ENCODE measurements around the gene UNC5A.
A peak's percentile ranks its signal among the peaks of the same experiment; 100 is the strongest.

The UNC5A gene

DNA sequence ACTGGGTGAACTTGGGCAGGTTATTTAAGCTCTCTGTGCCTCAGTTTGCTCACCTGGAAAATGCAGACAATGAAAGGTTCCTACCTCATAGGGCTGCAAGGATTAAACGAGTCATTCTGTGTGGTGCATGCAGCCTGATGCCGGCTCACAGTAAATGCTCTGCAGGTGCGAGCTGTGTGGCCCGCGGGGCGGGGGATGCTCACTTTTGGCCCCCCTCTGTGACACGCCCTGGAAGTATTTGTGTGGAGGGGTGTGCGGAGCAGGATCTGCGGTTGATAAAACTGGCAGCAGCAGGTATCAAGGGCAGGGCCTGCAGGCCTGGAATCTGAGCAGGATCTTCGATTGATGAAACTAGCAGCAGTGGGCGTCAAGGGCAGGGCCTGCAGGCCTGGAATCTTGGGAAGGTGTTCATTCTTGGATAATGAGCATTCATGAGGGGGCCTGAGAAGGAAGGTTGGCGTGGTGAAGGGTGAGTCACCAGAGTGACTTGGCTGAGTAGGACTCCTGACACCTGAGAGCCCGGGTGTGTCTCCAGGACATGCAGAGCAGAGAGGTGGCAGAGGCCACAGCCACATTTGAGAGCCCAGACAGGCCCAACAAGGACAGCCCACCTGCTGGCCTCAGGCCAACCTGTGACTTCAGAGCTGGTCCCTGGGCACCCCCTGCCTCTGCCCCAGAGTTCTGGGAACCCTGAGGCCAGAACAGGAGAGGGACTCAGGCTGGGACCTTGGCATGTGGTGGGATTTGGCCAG lies 11.9 kb downstream of the UNC5A start:
- DNase-seq: peak; percentile 53

DNA sequence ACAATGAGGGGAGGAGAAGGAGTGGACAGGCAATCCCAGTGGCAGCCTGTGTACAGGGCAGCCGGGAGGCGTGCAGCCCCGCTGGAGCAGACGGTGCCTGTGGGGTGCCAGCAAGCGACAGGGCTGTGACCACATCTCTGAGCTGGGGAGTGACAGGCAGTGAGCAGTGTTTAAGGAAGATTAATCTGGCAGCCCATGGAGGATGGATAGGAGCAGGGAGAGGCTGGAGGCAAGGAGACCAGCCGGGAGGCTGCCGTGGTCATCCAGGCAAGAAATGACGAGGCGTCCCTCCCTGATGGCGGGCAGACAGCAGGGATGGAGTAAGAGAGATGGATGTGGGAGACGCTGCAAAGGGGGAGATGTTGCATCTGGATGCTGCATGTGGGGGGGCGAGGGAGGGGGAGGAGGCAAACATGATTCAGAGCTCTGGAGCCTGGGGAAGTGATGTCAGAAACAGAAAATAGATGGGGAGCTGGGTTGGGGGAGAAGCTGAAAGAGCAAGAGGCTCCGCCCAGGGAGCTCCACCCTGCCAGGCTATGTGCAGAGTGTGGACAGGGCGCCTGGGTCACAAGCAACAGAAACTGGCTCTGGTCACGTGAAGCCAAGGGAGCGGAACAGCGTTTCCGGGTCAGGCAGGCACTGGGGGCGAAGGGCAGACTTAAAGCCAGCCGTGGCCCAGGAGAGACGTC lies 12.6 kb downstream of the UNC5A start:
- DNase-seq: no peak

DNA sequence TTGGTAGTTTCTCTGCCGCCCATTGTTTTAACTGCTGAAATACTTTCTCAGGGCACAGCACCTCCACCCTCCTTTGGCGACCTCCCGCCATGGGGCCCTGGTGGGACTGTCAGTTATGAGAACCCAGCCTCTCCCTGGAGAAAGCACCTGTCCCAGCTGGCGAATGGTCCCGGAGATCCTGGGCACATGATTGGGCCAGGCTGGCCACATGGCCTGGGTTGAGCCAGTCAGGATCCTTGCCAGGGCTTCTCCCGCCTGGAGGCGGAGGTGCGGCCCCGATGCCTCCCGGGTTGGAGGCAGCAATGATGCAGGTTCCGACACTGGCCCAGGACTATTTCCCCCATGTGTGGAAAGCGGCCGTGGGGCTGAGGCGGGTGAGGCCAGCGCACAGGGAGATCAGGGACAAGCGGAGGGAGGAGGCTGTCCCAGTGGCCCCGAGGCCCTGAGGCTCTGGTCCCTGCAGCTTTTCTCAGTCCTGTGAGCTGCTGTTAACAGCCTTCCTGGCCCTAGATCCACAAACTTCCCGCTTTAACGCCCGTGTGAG lies 13.6 kb downstream of the UNC5A start:
- DNase-seq: no peak

DNA sequence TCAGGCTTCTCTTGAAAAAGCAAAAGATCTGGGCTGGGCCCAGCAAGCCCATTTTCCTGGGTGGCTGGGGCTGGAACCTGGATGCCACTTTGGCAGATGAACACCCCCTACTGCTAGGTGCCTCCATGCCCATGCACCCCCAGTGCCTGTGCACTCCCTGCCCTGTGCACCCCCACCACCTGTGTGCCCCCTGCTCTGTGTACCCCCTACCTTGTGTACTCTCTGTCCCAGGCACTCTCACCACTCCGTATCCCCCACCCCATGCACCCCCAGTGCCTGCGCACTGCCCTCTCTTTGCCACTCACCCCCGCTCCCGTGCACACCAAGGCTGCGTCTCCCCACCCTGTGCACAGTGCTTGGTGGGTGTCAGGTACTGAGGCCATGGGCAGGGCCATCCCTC lies 14.2 kb downstream of the UNC5A start:
- no peak for DNase-seq

DNA sequence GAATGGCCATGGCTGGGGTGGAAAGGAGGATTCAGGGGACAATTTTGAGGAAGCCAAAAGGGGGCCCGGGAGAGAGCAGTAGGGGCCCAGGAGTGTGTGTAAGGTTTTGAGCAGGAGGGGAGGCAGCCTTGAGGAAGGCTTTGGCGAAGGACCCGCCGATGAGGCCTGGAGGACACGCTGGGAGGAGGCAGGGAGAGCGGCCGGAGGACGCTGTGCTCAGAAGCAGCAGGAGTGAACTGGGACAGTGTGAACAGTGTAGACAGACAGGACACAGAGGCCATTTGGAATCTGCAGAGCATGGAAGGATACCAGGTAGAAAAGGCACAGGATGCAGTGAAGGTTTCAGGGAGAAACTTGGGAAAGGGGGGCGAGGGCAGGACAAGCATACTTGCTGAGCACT lies 14.9 kb downstream of the UNC5A start:
- DNase-seq: no peak

DNA sequence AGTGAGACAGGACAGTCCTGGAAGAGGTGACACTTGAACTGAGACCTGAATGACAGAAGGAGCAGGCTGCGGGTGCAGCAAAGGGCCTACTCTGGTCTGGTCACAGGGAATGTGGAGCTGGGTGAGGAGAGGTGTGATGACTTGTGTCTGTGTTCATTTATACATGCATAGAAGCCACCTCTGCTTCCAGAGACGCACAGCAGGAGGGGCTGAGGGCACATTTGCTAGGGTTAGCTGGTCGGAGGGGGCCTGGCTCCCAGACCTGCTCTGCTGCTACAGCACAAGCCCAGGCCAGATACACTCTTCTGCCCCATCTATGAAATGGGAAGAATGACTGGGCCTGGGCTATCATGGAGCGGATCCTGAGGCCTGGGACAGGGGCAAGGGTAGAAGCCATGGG lies 15.6 kb downstream of the UNC5A start:
- DNase-seq: no peak

DNA sequence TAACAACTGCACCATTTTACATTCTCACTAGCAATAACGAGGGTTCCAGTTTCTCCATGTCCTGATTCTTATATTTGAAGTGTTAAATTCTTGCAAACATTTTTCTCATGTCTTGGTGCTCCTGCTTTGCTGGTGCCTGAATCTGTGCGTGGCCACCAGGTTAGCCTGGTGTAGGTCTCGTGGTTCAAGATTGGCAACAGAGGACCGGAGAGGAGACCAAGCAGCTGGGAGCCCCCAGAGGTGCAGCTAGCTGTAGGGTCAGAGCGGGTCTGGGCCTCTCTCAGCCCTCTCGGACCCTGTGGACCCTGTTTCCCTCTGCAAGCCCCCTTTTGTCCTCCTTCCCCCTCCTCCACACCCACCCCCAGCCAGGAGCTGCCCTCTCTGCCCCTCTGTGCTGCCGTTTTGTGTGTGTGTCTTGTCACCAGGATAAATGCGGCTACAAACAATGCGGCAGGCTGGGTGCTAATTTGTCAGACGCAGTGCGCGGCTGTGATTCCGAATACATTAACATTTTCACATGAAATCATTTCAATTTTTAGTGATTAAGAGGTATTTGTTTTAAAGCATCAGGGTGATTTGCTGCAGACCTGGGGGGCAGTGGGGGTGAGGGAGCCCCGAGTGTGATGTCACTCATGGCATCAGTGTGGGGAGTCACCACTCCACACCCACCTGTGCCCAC lies 17.5 kb downstream of the UNC5A start:
- DNase-seq: no peak

DNA sequence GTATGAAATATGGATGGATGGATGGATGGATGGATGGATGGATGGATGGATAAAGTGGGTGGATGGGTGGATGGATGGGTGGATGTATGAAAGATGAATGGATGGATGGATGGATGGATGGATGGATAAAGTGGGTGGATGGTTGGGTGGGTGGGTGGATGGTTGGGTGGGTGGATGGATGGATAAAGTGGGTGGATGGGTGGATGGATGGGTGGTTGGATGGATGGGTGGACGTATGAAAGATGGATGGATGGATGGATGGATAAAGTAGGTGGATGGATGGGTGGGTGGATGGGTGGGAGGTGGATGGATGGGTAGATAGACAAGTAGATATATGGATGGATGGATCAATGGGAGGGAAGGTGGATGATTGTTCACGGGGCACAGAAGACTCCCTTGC lies 19.0 kb downstream of the UNC5A start:
- DNase-seq: no peak

DNA sequence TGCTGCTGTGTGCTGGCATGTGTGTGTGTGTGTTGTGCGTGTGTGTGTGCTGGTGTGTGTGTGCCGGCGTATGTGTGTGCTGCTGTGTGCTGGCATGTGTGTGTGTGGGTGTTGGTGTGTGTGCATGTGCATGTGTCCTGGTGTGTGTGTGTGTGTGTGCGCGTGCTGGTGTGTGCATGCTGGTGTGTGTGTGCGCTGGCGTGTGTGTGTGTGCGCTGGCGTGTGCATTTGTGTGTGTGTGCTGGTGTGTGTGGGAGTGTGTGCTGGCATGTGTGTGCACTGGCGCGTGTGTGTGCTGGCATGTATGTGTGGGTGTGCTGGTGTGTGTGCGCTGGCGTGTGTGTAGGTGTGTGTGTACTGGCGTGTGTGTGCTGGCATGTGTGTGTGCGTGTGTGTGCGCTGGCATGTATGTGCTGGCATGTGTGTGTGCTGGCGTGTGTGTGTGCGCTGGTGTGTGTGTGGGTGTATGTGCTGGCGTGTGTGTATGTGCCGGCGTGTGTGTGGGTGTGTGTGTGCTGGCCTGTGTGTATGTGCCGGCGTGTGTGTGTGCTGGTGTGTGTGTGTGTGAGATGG lies 20.1 kb downstream of the UNC5A start:
- no peak for DNase-seq

DNA sequence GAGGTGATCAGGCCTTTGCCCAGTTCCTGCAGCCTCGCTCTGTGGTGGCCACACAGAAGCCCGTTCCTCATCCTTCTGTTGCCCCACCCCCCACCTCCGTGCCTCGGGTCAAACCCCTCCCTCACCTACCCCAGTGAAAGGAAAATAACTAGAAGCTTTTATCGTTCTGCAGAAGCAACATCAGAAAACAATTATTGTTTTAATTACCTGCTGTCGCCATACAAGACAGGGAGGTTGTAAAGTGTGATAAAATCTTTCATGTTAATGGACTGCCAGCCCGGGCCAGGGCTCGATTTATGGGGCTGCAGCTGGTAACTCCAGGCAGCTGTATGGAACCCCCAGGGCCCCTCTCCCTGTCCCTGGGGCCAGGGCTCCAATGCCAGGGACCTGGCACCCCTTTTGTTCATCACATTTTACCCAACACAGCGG lies 20.6 kb downstream of the UNC5A start:
- DNase-seq: no peak

DNA sequence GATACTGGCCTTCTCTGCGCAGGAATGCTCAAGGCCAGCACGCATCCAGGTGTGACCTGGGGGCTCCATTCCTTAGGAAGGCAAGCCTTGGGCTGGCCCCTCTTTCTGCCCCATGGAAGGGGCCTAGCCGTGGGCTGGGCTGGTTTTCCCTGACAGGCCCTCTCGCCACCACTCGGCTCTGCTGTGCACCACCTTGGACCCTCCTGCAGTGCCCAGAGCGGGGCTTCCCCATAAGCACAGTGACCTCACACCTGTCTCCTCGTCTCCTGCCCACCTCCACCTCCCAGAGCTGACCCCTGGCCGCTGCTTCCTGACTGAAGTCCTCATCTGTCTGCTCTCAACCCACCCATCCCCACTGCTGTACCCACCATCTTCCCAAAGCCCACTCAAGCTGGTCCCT lies 21.1 kb downstream of the UNC5A start:
- DNase-seq: no peak

DNA sequence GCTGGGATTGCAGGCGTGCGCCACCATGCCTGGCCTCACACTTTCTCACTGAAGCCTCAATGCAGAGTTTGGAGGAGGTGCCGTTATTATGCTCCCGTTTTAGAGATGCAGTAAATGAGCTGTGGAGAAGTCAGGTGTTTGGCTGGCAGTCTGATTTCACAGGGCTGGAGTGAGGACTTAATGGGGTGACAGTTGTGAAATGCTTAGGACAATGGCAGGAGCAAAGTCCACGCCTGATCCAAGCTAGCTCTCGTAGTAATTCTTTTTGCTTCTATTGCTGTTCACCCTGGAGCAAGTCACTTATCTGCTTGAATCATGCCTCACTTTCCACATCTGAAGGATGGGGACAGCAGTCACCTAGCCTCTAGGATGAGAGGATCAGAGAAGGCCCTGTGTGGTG lies 21.8 kb downstream of the UNC5A start:
- no peak for DNase-seq

DNA sequence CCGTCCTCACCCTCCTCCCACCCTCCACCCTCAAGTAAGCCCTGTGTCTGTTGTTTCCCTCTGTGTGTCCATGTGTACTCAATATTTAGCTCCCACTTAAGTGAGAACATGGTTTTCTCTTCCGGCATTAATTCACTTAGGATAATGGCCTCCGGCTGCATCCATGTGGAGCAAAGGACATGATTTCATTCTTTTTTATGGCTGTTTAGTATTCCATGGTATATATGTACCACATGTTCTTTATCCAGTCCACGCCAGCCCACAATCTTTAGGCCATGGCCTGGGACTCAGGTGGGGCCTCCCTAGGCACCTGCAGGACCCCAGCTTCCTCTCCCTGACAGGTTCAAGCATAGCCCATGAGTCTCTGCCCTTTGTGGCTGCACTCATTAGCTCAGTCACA lies 22.9 kb downstream of the UNC5A start:
- DNase-seq: no peak

DNA sequence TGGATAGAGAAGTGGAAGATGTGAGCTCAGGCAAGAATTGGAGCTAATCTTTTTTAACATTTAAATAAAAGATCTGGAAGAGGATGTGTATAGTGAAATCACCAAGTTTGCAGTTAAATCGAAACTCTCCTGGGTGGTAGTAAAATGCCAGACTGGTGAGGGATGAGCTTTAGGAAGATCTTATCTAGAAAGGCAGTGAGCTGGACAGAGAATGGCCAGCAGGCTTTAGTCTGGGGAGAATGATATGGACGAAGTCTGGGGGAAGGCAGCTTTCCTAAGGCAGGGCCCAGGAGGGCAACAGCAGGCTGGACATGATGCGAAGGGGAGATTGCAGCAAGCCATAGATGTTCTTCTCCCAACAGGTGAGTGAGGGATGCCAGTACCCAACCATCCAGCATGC lies 25.6 kb downstream of the UNC5A start:
- DNase-seq: no peak

DNA sequence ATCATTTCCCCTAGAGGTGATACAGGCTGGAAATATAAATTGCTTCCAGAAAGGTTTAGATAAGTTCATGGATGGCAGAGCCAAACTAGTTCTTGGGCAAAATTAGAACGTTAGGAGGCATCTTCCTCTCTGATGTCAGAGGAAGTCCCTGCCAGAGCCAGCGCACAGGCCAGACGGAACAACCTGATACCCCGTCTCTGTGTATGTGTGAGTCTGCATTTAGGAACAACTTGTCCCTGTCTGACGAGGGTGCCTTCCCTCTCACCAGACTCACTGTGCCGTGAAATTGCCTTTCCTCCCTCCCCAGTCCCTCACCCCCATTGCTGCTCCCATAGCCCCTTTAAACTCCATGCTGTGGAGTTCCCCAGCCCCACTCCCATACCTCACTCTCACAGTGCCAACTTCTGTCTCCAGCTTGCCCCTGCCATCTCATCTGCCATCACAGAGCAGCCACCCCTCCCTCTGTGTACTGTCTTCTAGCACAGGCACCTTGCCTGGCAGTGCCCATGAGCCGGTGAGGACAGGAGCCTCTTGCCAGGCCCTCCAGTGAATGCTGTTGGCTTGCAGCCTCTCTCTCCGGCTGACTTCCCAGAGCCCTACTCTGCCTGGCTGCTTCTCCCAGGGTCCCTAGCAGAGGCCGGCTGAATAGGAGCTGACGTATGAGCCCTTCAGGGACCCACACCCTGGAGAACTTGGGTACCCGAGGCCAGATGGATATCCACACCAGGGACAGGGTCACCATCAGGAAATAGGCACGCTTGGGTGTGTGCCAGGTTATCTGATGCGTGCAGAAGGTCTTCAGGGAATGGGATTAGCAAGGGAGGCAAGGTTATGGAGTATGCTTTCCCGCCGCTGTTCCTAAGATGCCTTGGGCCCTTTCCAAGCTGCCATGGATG lies 26.7 kb downstream of the UNC5A start:
- DNase-seq: no peak

DNA sequence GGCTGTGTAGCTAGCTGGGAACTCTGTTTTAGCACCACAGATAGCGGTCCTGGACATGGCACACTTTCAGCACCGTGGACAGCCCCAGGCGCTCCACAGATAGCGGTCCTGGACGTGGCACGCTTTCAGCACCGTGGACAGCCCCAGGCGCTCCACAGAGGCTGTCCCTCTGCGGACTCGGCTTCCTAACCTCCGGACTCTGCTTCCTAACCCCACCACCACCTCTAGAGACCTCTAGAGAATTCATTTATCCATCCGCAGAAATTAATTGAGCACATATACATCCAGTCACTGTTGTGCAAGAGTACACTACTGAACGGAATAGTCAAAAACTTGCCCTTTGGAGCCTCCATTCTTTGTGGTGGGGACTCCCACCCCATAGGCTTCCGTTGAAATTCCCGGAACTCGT lies 27.4 kb downstream of the UNC5A start:
- no peak for DNase-seq

DNA sequence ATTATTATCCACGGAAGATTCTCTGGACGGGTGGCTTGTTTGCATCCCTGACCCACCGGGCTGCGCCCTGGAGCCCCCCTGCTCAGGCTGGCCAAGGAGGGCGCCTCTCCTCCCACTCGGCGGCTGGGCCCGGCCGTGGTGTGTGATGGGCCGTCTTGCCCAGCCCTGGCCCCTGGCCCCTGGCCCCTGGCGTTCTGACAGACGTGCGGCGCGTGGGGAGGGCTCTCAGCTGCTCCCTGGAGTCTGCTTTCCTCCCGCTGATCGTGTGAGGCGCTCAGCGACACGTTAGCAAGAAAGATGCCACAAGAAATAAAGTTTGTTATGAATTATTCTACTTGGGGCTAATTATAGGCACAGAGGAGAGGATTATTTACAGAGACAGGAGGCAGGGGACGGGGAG lies 33.3 kb downstream of the UNC5A start:
- no peak for DNase-seq

DNA sequence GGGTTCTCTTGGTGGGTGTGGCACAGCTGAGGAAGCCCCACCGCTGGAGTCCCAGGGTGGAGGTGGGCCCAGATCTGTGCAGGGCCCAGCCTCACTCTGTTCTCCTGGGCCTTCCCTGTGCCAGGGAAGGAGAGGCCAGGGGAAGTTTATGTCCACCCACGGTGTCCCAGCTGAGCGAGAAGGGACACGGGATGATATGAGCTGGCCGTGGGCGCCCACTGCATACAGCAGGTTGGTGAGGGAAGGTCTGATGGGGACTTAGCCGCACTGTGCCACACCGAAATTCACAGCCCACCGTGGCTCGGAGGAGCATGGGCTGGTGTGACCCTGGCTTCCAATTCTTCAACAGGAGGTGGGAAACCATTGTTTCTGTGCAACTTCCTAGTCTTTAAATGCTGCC lies 33.9 kb downstream of the UNC5A start:
- no peak for DNase-seq

DNA sequence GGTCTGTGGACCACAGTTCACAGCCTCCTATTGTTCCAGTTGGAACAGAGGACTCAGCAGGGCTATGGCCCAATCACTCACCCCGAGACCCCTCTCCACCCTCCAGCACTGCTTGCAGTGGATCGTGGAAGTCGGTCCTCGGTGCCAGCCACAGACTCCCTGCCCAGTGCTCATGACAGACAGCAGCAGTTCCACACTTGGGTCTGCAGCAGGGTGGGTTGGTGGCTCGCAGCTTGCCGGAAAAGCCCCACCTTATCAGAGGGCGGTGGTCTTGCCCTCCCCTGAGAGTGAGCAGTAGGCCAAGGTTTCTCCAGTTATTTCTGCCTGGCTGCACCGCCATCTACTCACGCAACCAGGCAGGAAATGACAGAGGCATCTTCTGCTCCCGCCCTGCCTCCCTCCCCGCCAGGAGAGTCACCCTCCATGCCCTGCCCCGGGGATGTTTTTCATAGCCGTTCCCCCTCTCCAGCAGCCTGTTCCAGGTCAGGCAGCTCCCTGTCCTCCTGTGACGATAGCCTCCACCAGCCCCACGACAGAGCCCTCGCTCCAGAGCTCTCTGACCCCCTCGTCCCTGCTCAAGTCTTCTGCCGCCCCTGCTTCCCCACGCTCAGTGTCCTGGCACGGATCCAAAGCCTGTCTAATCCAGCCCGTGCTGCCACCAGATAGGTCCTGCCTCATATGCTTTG lies 34.5 kb downstream of the UNC5A start:
- no peak for DNase-seq

DNA sequence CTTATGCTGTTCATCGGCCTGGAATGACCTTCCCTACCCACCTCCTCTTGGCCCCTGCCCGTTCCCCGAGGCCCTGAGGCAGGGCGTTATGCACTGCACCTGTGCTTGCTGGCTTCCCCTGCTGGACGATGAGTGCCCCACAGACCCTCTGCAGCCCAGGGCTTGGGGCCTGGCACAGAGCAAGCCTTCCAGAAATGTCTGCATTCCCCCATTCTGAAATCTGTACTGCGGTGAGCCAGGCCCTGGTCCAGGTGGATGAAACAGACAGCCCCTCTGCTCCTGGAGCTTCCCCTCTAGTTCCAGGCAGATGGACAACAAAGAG lies 35.0 kb downstream of the UNC5A start:
- no peak for DNase-seq

DNA sequence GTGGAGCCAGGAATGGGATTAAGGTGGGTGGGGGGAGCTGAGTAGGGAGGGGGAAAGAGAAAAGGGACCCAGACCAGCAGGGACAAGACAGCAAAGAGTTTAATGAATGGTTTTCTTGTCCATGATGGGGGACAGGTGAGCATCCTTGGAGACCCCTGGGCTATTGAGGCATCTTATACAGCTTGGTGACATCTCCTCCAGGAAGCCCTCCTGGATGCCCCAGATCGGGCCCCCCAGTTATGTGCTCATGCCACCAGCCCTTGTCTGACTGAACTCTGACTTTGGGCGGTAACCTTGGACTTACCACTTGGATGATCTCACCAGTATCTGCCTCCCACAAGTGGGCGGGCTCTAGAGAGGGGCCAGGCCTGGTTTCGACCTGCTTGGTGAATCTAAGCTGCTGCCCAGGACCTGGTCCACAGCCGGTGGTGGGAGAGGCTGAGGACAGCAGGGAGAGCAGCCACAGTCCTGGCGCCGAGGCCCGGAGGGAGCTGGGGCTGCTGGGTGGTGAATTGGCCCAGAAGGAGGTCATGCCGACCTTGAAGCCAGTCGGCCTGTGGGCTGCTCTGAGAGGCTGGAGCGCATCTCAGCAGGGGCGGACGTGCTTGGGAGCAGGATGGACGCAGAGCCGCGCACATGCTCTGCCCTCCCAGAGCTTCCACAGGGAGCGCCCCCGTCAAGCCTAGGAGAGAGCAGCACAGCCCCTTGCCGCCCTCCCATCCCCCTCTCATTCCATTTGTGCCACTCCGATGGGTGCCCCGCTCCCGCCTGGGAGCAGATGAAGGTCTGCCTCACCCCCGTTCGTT lies 36.2 kb downstream of the UNC5A start:
- DNase-seq: no peak

Measured in DMS79 (cell line).